ENCODE data around the gene AQP12B.

DNA sequence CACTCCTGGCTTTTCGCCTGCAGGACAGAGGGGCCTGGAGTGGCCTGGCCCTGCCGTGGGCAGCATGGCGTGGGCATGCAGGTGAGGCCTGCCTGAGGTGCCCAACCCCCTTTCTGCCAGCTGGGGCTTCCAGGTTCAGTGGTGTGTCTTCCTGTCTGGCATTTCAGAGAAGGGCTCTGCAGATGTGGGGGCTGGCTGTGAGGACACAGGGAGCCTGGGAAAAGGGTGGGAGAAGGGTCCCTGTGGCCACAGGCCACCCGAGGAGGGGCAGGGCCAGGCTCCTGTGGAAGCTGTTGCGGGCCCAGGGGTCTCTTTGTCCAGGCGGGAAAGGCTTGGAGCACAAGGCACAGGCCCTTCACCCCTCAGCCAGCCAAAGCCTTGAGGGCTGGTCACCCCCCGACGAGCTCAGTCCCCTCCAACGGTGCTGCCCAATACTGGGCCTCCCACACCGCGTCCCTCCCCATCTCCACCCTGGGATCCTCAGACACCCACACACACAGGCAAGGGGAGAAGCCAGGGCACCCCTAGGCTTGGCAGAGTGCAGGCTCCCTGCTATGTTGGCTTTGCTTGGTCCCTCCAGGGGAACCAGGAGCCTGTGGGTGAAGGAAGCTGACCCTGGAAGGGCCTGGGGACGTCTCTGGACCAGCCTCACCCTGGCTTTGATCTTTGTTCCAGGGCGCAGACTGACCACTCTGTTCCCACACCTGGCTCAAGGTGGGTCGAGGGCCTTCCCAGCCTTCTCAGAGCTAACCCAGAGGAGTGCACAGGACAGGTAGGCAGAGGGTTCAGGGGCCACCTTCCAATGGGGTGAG, 5.3 kb upstream of the AQP12B start:
- TF ChIP-seq CTCF (IDR thresholded peaks at IDR 0.05) (no peak), POLR2A (IDR thresholded peaks at IDR 0.05) (no peak)

Data from heart left ventricle (tissue), 13 donors.